MCF 10A (cell line): ENCODE results near the gene GPSM1. TPM values are rescaled to one million over a fixed set of nuclear protein-coding genes. Genes with fewer than 3 reads are reported as not detected.

Source experiments
- BruUV-seq: library from RNA; stranded (reverse); fragments of 400-500 nt; replicated peaks from 2 replicates; lab custom pipeline; 2021; lab: Mats Ljungman, UMichigan
- CTCF ChIA-PET: fragments of 300-600 bp; sonication (Branson Sonifier 250); formaldehyde crosslinking; extraction: SDS; loops from one replicate; lab custom pipeline; 2021; ENCODE audit warnings: antibody characterized with exemption, inconsistent platforms; lab: Yijun Ruan, JAX
- POLR2A ChIA-PET: fragments of 300-600, 350-650 bp; sonication (Branson Sonifier 250); formaldehyde crosslinking; extraction: SDS; loops from one replicate; lab custom pipeline; 2020; ENCODE audit warnings: antibody characterized with exemption, inconsistent platforms; lab: Yijun Ruan, JAX
- DNase-seq: peaks from one replicate; pipeline ENCODE4 v3.0.0-alpha.2; 2018; ENCODE audit not compliant: unreplicated experiment
- H3K27ac Mint-ChIP-seq: one replicate; pipeline ENCODE4 v1.8.0; 2022; ENCODE audit warnings: mild to moderate bottlenecking, low read depth, mixed read lengths; ENCODE audit not compliant: unreplicated experiment
- H3K27me3 Mint-ChIP-seq: one replicate; pipeline ENCODE4 v1.8.0; 2022; ENCODE audit warnings: mixed read lengths; ENCODE audit not compliant: insufficient read depth, unreplicated experiment
- H3K36me3 Mint-ChIP-seq: one replicate; pipeline ENCODE4 v1.8.0; 2022; ENCODE audit warnings: mild to moderate bottlenecking, moderate library complexity, mixed read lengths; ENCODE audit not compliant: insufficient read depth, unreplicated experiment
- H3K4me1 Mint-ChIP-seq: one replicate; pipeline ENCODE4 v1.8.0; 2022; ENCODE audit warnings: mixed read lengths; ENCODE audit not compliant: insufficient read depth, unreplicated experiment
- H3K4me3 Mint-ChIP-seq: one replicate; pipeline ENCODE4 v1.8.0; 2022; ENCODE audit warnings: mild to moderate bottlenecking, moderate library complexity, mixed read lengths; ENCODE audit not compliant: unreplicated experiment
- H3K9me3 Mint-ChIP-seq: one replicate; pipeline ENCODE4 v1.8.0; 2022; ENCODE audit warnings: mixed read lengths; ENCODE audit not compliant: unreplicated experiment
- CTCF ChIP-seq: fragments of 200-600 bp; IDR thresholded peaks from one replicate; pipeline ENCODE4 v1.8.0; 2022; ENCODE audit warnings: antibody characterized with exemption, mild to moderate bottlenecking; ENCODE audit not compliant: unreplicated experiment
- intact Hi-C: fragments of 100-400 bp; cut with micrococcal nuclease; formaldehyde crosslinking; loops from 2 replicates; pipeline ENCODE4 v1.14.1; 2022
- total RNA-seq: library from RNA; stranded (reverse); gene quantifications from 2 replicates; pipeline ENCODE4 v1.2.3, GENCODE V29; 2022

The GPSM1 gene
- total RNA-seq, 1 experiment from 2014 or later = 15.5 TPM

DNA sequence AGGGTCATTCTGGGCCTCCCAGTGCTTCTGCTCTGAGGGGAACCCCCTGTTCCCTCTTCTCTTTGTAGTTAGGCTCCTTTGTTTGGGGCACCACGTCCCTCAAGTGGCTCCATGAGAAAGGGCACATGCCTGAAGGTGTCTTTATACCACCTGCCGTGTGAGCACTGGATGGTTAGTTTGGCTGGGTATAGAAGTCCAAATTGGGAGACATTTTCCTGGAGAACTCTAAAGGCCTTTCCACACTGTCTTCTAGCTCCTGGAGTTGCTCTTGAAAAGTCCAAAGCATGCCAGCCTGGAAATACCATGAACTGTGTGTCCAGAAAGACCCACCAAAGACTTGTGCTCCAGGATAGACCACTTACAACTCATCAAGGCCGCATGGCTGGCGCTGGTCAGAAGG lies 12.4 kb upstream of the GPSM1 start:
- peaks cover 21% of the 10 kb centered on the region for H3K9me3 Mint-ChIP-seq
- no peaks in the 10 kb centered on the region for H3K36me3 Mint-ChIP-seq
- intact Hi-C loops = no loop called here
- ChIA-PET POLR2A (interaction anchor here (0.6 kb wide), 2 partner anchors 417 to 468 kb away, joined by 3 read pairs; no protein-coding TSS in a partner anchor), CTCF (interaction anchor here (0.7 to 1.1 kb wide), 2 partner anchors 10 to 25 kb away, joined by 3 to 4 read pairs; no protein-coding TSS in a partner anchor)
- H3K27me3 Mint-ChIP-seq = no peaks in the 10 kb centered on the region
- H3K4me1 Mint-ChIP-seq = no peaks in the 10 kb centered on the region
- H3K4me3 Mint-ChIP-seq = no peak overlapping the region
- DNase-seq = no peak
- no peak overlapping the region for H3K27ac Mint-ChIP-seq
- TF ChIP-seq CTCF = no peak
- BruUV-seq = no TSS peak

DNA sequence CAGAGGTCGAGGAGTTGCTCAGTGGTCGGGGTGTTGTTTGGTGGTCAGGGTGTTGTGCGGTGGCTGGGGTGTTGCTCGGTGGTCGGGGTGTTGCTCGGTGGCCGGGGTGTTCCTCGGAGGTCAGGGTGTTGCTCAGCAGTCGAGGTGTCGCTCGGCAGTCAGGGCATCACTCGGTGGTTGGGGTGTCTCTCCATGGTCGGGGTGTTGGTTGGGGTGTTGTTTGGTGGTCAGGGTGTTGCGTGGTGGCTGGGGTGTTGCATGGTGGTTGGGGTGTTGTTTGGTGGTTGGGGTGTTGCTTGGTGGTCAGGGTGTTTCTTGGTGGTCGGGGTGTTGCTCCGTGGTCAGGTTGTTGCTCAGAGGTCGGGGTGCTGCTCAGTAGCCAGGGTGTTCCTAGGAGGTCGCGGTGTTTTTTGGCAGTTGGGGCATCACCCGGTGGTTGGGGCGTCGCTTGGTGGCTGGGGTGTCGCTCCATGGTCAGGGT lies 11.0 kb upstream of the GPSM1 start:
- ChIA-PET CTCF (no interaction called here), POLR2A (no interaction called here)
- no peak overlapping the region for H3K27ac Mint-ChIP-seq
- intact Hi-C loops = no loop called here
- no TSS peak for BruUV-seq
- no peak for DNase-seq
- no peaks in the 10 kb centered on the region for H3K36me3 Mint-ChIP-seq
- H3K27me3 Mint-ChIP-seq = no peaks in the 10 kb centered on the region
- TF ChIP-seq CTCF = no peak
- no peaks in the 10 kb centered on the region for H3K4me1 Mint-ChIP-seq
- H3K9me3 Mint-ChIP-seq = peaks cover 21% of the 10 kb centered on the region
- H3K4me3 Mint-ChIP-seq = no peak overlapping the region

- peaks cover 21% of the 10 kb centered on the region for H3K9me3 Mint-ChIP-seq
- CTCF ChIA-PET = no interaction called here
- POLR2A ChIA-PET = no interaction called here
- no peaks in the 10 kb centered on the region for H3K27me3 Mint-ChIP-seq
- no peaks in the 10 kb centered on the region for H3K36me3 Mint-ChIP-seq
- H3K4me3 Mint-ChIP-seq = no peak overlapping the region
- intact Hi-C loops = no loop called here
- H3K4me1 Mint-ChIP-seq = no peaks in the 10 kb centered on the region
- DNase-seq = no peak
- no peak for TF ChIP-seq CTCF
- H3K27ac Mint-ChIP-seq = no peak overlapping the region
- no TSS peak for BruUV-seq
These were observed 10.3 kb upstream of the GPSM1 start for GRCh38 chr9:136316896-136317676.

DNA sequence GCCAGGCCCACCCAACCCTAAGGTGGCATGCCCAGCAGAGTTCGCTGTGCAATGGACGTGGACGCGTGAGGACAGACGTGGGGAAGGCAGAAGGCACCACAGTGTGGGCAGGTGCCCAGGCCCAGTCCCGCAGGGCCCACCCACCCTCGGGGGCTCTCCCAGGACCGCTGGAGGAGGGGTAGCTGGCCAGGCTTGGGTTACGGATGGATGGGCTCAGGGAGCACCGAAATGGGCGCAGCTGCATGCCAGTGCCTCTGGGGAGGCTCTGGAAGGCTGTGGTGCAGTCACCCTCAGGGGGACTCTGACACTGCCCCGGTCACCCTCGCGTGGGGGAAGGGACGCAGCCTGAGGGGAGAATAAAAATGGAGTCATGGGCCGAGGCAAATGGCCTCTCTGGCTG lies 9.6 kb upstream of the GPSM1 start:
- CTCF ChIA-PET = no interaction called here
- no TSS peak for BruUV-seq
- intact Hi-C loops = no loop called here
- no peak for TF ChIP-seq CTCF
- no peak overlapping the region for H3K4me3 Mint-ChIP-seq
- DNase-seq = no peak
- POLR2A ChIA-PET = no interaction called here
- no peaks in the 10 kb centered on the region for H3K27me3 Mint-ChIP-seq
- H3K9me3 Mint-ChIP-seq = peaks cover 21% of the 10 kb centered on the region
- H3K4me1 Mint-ChIP-seq = no peaks in the 10 kb centered on the region
- no peaks in the 10 kb centered on the region for H3K36me3 Mint-ChIP-seq
- no peak overlapping the region for H3K27ac Mint-ChIP-seq
